ENCODE data around the gene KIF18B.

- TF ChIP-seq CTCF (IDR thresholded peaks at IDR 0.05) (no peak), EP300 (IDR thresholded peaks at IDR 0.05) (no peak), POLR2AphosphoS5 (IDR thresholded peaks at IDR 0.05) (no peak)
Observed at GRCh38 chr17:44996304-44996703, 48.7 kb upstream of the KIF18B start.

Measured in sigmoid colon (tissue), 4 donors.